GM10248 (cell line): Measurements from ENCODE around the gene SKIC3.

ENCODE experiments used
- CTCF ChIA-PET: fragments of 300-600 bp; sonication (Branson Sonifier 250); formaldehyde crosslinking; extraction: SDS; loops from one replicate; lab custom pipeline; 2021; ENCODE audit warnings: antibody characterized with exemption; lab: Yijun Ruan, JAX
- POLR2A ChIA-PET: fragments of 350-650 bp; sonication (Branson Sonifier 250); formaldehyde crosslinking; extraction: SDS; loops from one replicate; lab custom pipeline; 2020; ENCODE audit warnings: antibody characterized with exemption; lab: Yijun Ruan, JAX
- DNase-seq: peaks from one replicate; pipeline ENCODE4 v3.0.0; 2012; ENCODE audit errors: extremely low spot score
- CTCF ChIP-seq: IDR thresholded peaks from 2 replicates; pipeline ENCODE4 v1.5.1; 2012; ENCODE audit warnings: mild to moderate bottlenecking, low read depth; ENCODE audit errors: extremely low read depth, missing control alignments, control extremely low read depth

Gene SKIC3

GRCh38 chr5:95511606-95512005, 43.2 kb downstream of the SKIC3 start:
- ChIA-PET POLR2A (no interaction called here), CTCF (interaction anchor here (0.7 kb wide), 1 partner anchor 14 kb away, joined by 3 read pairs; no protein-coding TSS in a partner anchor)
- DNase-seq: no peak
- no peak for TF ChIP-seq CTCF

- TF ChIP-seq CTCF: no peak
- POLR2A ChIA-PET: no interaction called here
- CTCF ChIA-PET: no interaction called here
Observed at GRCh38 chr5:95508550-95508949, 46.2 kb downstream of the SKIC3 start.

More at GRCh38 chr5:95508550-95508949, 46.2 kb downstream of the SKIC3 start:
- no peak for DNase-seq
